Measurements from ENCODE around the gene EXOC6B. TPM values are rescaled to one million over a fixed set of nuclear protein-coding genes. Genes with fewer than 3 reads are reported as not detected.

Gene EXOC6B
- total RNA-seq, 1 experiment from 2014 or later = 18.5 TPM

DNA sequence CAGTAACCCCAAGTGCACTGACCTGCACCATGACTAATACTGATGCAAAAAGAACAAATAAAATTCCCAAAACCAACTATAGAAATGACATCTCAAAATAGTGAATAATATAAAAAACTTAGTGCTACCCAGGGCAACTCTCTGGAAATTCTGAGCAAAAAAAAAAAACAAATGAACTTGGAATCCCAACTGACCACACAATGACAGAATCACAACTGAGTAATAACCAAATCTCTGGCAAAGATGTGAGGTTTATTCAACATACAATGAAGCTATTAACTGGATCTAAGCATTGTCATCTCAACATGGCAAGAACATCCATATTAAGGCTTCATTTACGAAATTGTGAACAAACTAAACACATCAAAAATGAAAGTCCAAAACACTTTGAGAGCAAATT, 22.7 kb downstream of the EXOC6B start:
- no peak for DNase-seq (ENCODE audit: low read depth)
- in situ Hi-C loops (cut with HindIII; ENCODE audit: low pct_unique_long_range_greater_than_20kb, low sequenced_read_pairs) = no loop called here

DNA sequence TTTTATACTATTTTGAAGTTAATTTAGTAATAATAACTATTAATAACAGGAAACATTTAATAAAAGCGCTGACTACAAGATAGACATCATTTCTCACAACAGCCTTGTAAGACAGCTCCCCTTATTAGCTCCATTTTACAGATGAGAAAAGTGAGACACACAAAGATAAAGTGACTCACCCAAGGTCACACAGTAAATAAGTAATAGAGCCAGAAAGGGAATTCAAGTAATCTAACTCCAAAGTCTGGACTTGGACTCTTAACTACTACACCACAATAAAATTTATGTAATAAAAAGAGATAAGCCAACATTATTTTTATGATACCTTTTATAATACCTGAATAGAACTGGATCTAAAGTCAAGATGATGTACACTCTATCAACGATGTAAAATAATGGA, 25.3 kb downstream of the EXOC6B start:
- in situ Hi-C loops (cut with HindIII; ENCODE audit: low pct_unique_long_range_greater_than_20kb, low sequenced_read_pairs) = no loop called here
- no peak for DNase-seq (ENCODE audit: low read depth)

GRCh38 chr2:72797740-72798139, 28.1 kb downstream of the EXOC6B start:
- no peak for DNase-seq (ENCODE audit: low read depth)
- in situ Hi-C loops (cut with HindIII; ENCODE audit: low pct_unique_long_range_greater_than_20kb, low sequenced_read_pairs) = no loop called here

DNA sequence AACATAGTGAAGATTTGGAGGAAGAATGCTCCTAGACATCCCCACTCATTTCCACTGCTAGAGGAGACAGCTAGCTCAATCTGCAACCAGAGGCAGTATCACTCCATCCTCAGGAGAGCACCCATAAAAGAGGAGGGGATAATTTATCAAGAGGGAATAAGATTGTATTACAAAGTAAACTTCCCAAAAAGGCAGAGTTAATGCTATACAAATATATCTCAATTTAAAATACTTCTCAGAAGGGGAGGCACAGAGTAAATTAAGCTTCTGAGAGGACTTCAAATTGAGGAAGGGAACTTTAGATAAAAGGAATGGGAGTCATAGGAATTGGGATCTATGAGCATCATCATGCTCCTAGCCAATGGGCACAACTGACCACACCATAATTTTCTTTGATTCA, 29.1 kb downstream of the EXOC6B start:
- in situ Hi-C loops (cut with HindIII; ENCODE audit: low pct_unique_long_range_greater_than_20kb, low sequenced_read_pairs) = no loop called here
- no peak for DNase-seq (ENCODE audit: low read depth)

- in situ Hi-C loops (cut with HindIII; ENCODE audit: low pct_unique_long_range_greater_than_20kb, low sequenced_read_pairs) = no loop called here
- DNase-seq (ENCODE audit: low read depth) = no peak
These were observed 31.3 kb downstream of the EXOC6B start for GRCh38 chr2:72794572-72794971.

- no peak for DNase-seq (ENCODE audit: low read depth)
- in situ Hi-C loops (cut with HindIII; ENCODE audit: low pct_unique_long_range_greater_than_20kb, low sequenced_read_pairs) = no loop called here
These were observed 31.9 kb downstream of the EXOC6B start for GRCh38 chr2:72793798-72794440.

DNA sequence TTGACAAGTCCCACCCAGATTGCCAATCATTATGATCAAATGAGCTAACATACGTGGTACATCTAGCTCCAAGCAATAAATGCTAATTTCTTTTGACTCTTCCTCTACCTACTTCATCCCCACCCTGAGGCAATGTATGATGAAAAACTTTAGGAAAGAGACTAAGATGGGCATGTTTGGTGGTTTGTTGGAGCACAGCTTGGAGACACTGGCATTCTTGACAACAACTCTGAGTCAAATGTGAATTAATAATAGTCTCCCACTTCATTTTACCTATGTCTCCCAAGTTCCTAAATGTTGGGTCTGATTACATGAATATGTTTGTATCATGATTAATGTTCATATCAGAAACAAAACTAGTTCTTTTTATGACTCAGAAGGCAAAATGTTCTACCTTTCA, 36.6 kb downstream of the EXOC6B start:
- in situ Hi-C loops (cut with HindIII; ENCODE audit: low pct_unique_long_range_greater_than_20kb, low sequenced_read_pairs) = no loop called here
- DNase-seq (ENCODE audit: low read depth) = no peak

- DNase-seq (ENCODE audit: low read depth) = no peak
These were observed 37.1 kb downstream of the EXOC6B start for GRCh38 chr2:72788756-72789155.

GRCh38 chr2:72785517-72785916, 40.3 kb downstream of the EXOC6B start:
- in situ Hi-C loops (cut with HindIII; ENCODE audit: low pct_unique_long_range_greater_than_20kb, low sequenced_read_pairs) = no loop called here
- DNase-seq (ENCODE audit: low read depth) = no peak

More at GRCh38 chr2:72788756-72789155, 37.1 kb downstream of the EXOC6B start:
- in situ Hi-C loops (cut with HindIII; ENCODE audit: low pct_unique_long_range_greater_than_20kb, low sequenced_read_pairs) = no loop called here

DNA sequence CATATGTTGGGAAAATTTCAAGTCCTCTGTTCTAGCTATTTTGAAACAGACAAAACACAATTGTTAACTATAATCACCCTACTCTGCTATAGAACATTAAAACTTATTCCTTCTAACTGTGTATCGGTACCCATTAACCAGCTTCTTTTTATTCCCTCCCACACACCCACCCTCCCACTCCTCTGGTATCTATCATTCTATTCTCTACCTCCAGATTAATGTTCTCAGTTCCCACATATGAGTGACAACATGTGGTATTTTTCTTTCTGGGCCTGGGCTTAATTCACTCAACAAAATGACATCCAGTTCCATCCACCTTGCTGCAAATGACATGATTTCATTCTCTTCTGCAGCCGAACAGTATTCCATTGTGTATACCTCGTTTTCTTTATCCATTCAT, 43.3 kb downstream of the EXOC6B start:
- in situ Hi-C loops (cut with HindIII; ENCODE audit: low pct_unique_long_range_greater_than_20kb, low sequenced_read_pairs) = no loop called here

DNA sequence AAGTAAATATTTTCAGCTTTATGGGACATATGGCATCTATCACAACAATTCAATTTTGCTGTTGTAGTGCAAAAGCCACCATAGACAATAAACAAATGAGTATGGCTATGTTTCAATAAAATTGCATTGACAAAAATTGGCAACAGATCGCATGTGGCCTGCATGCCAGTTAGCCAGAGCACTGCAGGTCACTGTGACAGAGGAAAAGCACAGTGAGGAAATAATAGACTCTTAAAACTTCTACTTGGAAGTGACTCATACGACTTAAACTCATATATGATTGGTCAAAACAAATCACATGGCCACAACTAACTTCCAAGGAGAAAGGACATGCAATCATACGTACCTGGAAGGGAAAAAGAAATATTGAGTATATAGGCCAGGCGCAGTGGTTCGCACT, 44.4 kb downstream of the EXOC6B start:
- in situ Hi-C loops (cut with HindIII; ENCODE audit: low pct_unique_long_range_greater_than_20kb, low sequenced_read_pairs) = no loop called here
- DNase-seq (ENCODE audit: low read depth) = no peak

More for the DNA sequence above, 43.3 kb downstream of the EXOC6B start:
- no peak for DNase-seq (ENCODE audit: low read depth)

DNA sequence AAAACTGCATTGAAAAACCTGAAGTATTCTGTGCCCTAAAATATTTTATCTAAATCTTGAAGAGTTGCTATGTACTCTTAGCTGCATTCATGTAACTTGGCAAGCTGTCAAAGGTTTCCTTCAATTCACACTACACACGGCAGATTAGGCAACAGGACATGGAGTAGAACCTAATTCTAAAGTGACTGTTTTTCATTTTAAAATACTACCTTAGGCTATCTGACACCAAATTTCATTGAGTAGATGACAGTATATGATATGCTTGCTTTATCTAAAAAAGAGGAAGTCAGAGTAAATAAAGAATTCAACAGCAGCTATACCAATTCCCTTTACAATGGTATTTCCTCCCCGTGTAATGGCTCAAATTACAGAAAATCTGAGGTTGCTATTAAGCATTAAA, 45.4 kb downstream of the EXOC6B start:
- no peak for DNase-seq (ENCODE audit: low read depth)
- in situ Hi-C loops (cut with HindIII; ENCODE audit: low pct_unique_long_range_greater_than_20kb, low sequenced_read_pairs) = no loop called here

GRCh38 chr2:72779495-72779894, 46.3 kb downstream of the EXOC6B start:
- in situ Hi-C loops (cut with HindIII; ENCODE audit: low pct_unique_long_range_greater_than_20kb, low sequenced_read_pairs) = no loop called here
- DNase-seq (ENCODE audit: low read depth) = no peak

- peak; percentile 61 for DNase-seq (ENCODE audit: low read depth)
- in situ Hi-C loops (cut with HindIII; ENCODE audit: low pct_unique_long_range_greater_than_20kb, low sequenced_read_pairs) = no loop called here
These were observed 47.4 kb downstream of the EXOC6B start for GRCh38 chr2:72778410-72778809.

DNA sequence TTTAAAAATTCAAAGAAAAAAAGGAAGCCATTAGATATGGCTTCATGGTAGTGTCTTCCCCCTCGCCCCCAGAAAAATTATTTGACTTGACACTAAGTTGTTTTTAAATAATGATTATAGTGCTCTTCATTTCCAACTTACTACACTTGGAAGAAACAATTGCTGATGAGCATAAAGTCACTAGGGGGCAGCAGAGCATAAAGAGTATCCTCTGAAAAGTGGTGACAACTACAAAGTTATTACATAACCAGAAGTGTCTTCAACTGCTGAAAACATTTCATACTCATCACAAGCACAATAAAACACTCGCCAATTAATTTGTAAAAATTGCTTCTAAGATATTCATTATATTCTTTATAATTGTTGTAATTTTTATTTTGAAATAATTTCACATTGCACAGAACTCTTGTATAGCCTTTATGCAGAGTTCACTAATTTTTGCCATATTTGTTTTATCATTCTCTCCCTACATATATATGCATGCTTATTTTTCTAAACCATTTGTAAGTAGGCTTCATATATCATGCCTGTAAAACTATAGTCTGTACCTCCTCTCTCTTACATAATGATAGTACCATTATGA, 54.9 kb downstream of the EXOC6B start:
- in situ Hi-C loops (cut with HindIII; ENCODE audit: low pct_unique_long_range_greater_than_20kb, low sequenced_read_pairs) = no loop called here
- DNase-seq (ENCODE audit: low read depth) = peak; percentile 50

GRCh38 chr2:72765997-72766609, 59.7 kb downstream of the EXOC6B start:
- no peak for DNase-seq (ENCODE audit: low read depth)
- in situ Hi-C loops (cut with HindIII; ENCODE audit: low pct_unique_long_range_greater_than_20kb, low sequenced_read_pairs) = no loop called here

GRCh38 chr2:72762276-72762675, 63.6 kb downstream of the EXOC6B start:
- DNase-seq (ENCODE audit: low read depth) = no peak
- in situ Hi-C loops (cut with HindIII; ENCODE audit: low pct_unique_long_range_greater_than_20kb, low sequenced_read_pairs) = no loop called here

- in situ Hi-C loops (cut with HindIII; ENCODE audit: low pct_unique_long_range_greater_than_20kb, low sequenced_read_pairs) = no loop called here
- DNase-seq (ENCODE audit: low read depth) = no peak
These were observed 66.1 kb downstream of the EXOC6B start for GRCh38 chr2:72759755-72760154.

GRCh38 chr2:72757177-72757775, 68.6 kb downstream of the EXOC6B start:
- in situ Hi-C loops (cut with HindIII; ENCODE audit: low pct_unique_long_range_greater_than_20kb, low sequenced_read_pairs) = no loop called here

More at GRCh38 chr2:72757177-72757775, 68.6 kb downstream of the EXOC6B start:
- no peak for DNase-seq (ENCODE audit: low read depth)

Data from Caki2 (cell line).